GM12878 (cell line): Measurements from ENCODE around the gene ZBTB38. TPM values are rescaled to one million over a fixed set of nuclear protein-coding genes. Genes with fewer than 3 reads are reported as not detected.

Source experiments
- ASH2L ChIP-seq: fragments of 300-600, 200-600 bp; sonication (generic); IDR thresholded peaks from 2 replicates; pipeline ENCODE4 v1.6.1; 2017; ENCODE audit warnings: low read depth, mild to moderate bottlenecking, borderline replicate concordance
- CREM ChIP-seq: IDR thresholded peaks from 2 replicates; pipeline ENCODE4 v1.6.1; 2014; ENCODE audit warnings: antibody characterized with exemption, low read depth
- DPF2 ChIP-seq: fragments of 450-650 bp; IDR thresholded peaks from 2 replicates; pipeline ENCODE4 v1.6.1; 2017; ENCODE audit warnings: mild to moderate bottlenecking
- EED ChIP-seq: sonication (generic); IDR thresholded peaks from 2 replicates; pipeline ENCODE4 v1.6.1; 2016; ENCODE audit warnings: antibody characterized with exemption, low read depth
- EGR1 ChIP-seq, 2 experiments: IDR thresholded peaks; 1 replicate in 1 of 2; 2 replicates in 1 of 2; pipeline ENCODE4 v1.6.1; 2011 to 2012; ENCODE audit warnings: low read depth in 2 of 2, low read length in 2 of 2, borderline replicate concordance in 1 of 2, mild to moderate bottlenecking in 1 of 2, moderate library complexity in 1 of 2
- FOS ChIP-seq: IDR thresholded peaks from 3 replicates; pipeline ENCODE4 v1.6.1; 2011; ENCODE audit warnings: borderline replicate concordance; ENCODE audit not compliant: insufficient read length; ENCODE audit errors: extremely low read depth
- GABPA ChIP-seq: IDR thresholded peaks from 2 replicates; pipeline ENCODE4 v1.6.1; 2014; ENCODE audit warnings: antibody characterized with exemption, low read depth, mild to moderate bottlenecking, inconsistent platforms
- HDAC6 ChIP-seq: fragments of 200-600 bp; sonication (generic); IDR thresholded peaks from one replicate; pipeline ENCODE4 v1.8.0; 2017; ENCODE audit warnings: antibody characterized with exemption; ENCODE audit not compliant: unreplicated experiment
- IKZF2 ChIP-seq, 2 experiments: fragments of 450-650 bp; IDR thresholded peaks; 2 replicates each; pipeline ENCODE4 v1.6.1; 2017; ENCODE audit warnings: mild to moderate bottlenecking in 2 of 2, moderate library complexity in 2 of 2
- JUNB ChIP-seq: IDR thresholded peaks from 2 replicates; pipeline ENCODE4 v1.6.1; 2016; ENCODE audit warnings: antibody characterized with exemption, mild to moderate bottlenecking
- KAT2A ChIP-seq: conservative IDR thresholded peaks from 2 replicates; pipeline ENCODE4 v1.6.1; 2011; ENCODE audit warnings: low read depth, low read length; ENCODE audit not compliant: control insufficient read depth
- KDM1A ChIP-seq: fragments of 200-600 bp; sonication (generic); IDR thresholded peaks from 2 replicates; pipeline ENCODE4 v1.6.1; 2016; ENCODE audit warnings: borderline replicate concordance
- MYC ChIP-seq: IDR thresholded peaks from 2 replicates; pipeline ENCODE4 v1.6.1; 2011; ENCODE audit warnings: mild to moderate bottlenecking, low read length, moderate library complexity, inconsistent platforms; ENCODE audit not compliant: insufficient read depth, insufficient replicate concordance, insufficient read length, severe bottlenecking
- NFYB ChIP-seq: IDR thresholded peaks from 2 replicates; pipeline ENCODE4 v1.6.1; 2011; ENCODE audit warnings: low read depth, mild to moderate bottlenecking, low read length, improper control_type of control experiment, moderate library complexity; ENCODE audit not compliant: insufficient read depth
- RBBP5 ChIP-seq: fragments of 200-600 bp; sonication (generic); conservative IDR thresholded peaks from 2 replicates; pipeline ENCODE4 v1.6.1; 2016
- SIN3A ChIP-seq: IDR thresholded peaks from 2 replicates; pipeline ENCODE4 v1.6.1; 2012; ENCODE audit warnings: low read depth, low read length, improper control_type of control experiment
- SMAD1 ChIP-seq: fragments of 450-650 bp; IDR thresholded peaks from 2 replicates; pipeline ENCODE4 v1.6.1; 2018; ENCODE audit warnings: mild to moderate bottlenecking, low read depth; ENCODE audit not compliant: partially characterized antibody
- SPI1 ChIP-seq: IDR thresholded peaks from 2 replicates; pipeline ENCODE4 v1.6.1; 2011; ENCODE audit warnings: low read depth, mild to moderate bottlenecking, low read length, moderate library complexity, borderline replicate concordance; ENCODE audit not compliant: insufficient read depth
- TBL1XR1 ChIP-seq: IDR thresholded peaks from 2 replicates; pipeline ENCODE4 v1.6.1; 2012; ENCODE audit warnings: low read depth, low read length, improper control_type of control experiment
- TCF3 ChIP-seq: IDR thresholded peaks from 2 replicates; pipeline ENCODE4 v1.6.1; 2012; ENCODE audit warnings: low read depth, mild to moderate bottlenecking, low read length, borderline replicate concordance; ENCODE audit not compliant: insufficient read depth
- TCF7 ChIP-seq: IDR thresholded peaks from 2 replicates; pipeline ENCODE4 v1.6.1; 2014; ENCODE audit warnings: antibody characterized with exemption, borderline replicate concordance
- polyA plus RNA-seq, 11 experiments: library from polyadenylated mRNA; depleted of rRNA in 4 of 11; unstranded in 6 of 11; stranded (reverse) in 5 of 11; fragments of >200 nt; fragmentation: Nextera tagmentation in 4 of 11; fragmentation: Illumina TruSeq in 1 of 11; extraction: Ambion mirVana in 4 of 11; extraction: Trizol in 1 of 11; gene quantifications; 1 replicate in 1 of 11; 2 replicates in 10 of 11; pipeline versions ENCODE4 v1.2.1 to v1.2.3, GENCODE V29; 2011 to 2016; ENCODE audit warnings: inconsistent platforms in 2 of 11, missing spikeins in 2 of 11, low read depth in 1 of 11
- total RNA-seq, 4 experiments: library from RNA; depleted of rRNA in 3 of 4; stranded (reverse); fragments of >200 nt in 3 of 4; fragmentation: Illumina TruSeq in 1 of 4; extraction: Trizol in 1 of 4; gene quantifications; 2 replicates each; pipeline versions ENCODE4 v1.2.1 to v1.2.3, GENCODE V29; 2013 to 2021
- TF ChIP-seq, protein P1 (sequence below): IDR thresholded peaks from 2 replicates; pipeline ENCODE4 v1.6.1; 2011; ENCODE audit warnings: low read depth, mild to moderate bottlenecking, low read length, moderate library complexity, borderline replicate concordance; ENCODE audit errors: extremely low read depth
- TF ChIP-seq, protein P2 (sequence below): IDR thresholded peaks from 2 replicates; pipeline ENCODE4 v1.6.1; 2012; ENCODE audit warnings: low read length, inconsistent platforms
- TF ChIP-seq, protein P3 (sequence below): IDR thresholded peaks from 2 replicates; pipeline ENCODE4 v1.6.1; 2012; ENCODE audit warnings: improper control_type of control experiment, low read depth, low read length; ENCODE audit not compliant: insufficient replicate concordance

Gene ZBTB38
- total and polyA plus RNA-seq, 10 of the 15 experiments (the other 5 are each of a cell fraction or from before 2014, with no cell fraction given): 34.2 to 115 (median 88.6) TPM

DNA sequence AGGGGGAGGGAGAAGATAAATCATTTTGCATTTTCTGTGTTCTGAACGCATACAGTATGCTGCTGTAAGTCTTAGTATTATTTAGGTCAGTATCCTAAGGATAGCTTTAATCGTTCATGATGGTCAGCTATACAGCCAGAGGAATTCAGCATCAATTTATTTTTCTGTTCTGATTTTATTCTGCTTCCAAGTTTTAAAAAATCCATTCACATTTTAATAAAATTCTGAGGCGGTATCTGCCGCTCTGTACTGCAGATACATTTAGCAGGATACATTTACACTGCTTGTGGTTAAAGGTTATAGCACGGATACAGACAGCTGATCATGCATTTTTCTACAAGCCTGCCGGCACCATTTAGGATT is 17.8 kb downstream of the ZBTB38 start (continued):
- TF ChIP-seq, protein P1, sequence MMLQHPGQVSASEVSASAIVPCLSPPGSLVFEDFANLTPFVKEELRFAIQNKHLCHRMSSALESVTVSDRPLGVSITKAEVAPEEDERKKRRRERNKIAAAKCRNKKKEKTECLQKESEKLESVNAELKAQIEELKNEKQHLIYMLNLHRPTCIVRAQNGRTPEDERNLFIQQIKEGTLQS: no peak
- no peak for TF ChIP-seq RBBP5
- no peak for TF ChIP-seq TCF7
- TF ChIP-seq SPI1: no peak
- no peak for TF ChIP-seq SIN3A
- TF ChIP-seq SMAD1: no peak
- no peak for TF ChIP-seq CREM
- TF ChIP-seq, protein P2, sequence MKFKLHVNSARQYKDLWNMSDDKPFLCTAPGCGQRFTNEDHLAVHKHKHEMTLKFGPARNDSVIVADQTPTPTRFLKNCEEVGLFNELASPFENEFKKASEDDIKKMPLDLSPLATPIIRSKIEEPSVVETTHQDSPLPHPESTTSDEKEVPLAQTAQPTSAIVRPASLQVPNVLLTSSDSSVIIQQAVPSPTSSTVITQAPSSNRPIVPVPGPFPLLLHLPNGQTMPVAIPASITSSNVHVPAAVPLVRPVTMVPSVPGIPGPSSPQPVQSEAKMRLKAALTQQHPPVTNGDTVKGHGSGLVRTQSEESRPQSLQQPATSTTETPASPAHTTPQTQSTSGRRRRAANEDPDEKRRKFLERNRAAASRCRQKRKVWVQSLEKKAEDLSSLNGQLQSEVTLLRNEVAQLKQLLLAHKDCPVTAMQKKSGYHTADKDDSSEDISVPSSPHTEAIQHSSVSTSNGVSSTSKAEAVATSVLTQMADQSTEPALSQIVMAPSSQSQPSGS: no peak
- TF ChIP-seq TBL1XR1: no peak
- TF ChIP-seq TCF3: no peak
- TF ChIP-seq EED: no peak
- TF ChIP-seq KDM1A: no peak
- no peak for TF ChIP-seq MYC
- TF ChIP-seq DPF2: no peak
- TF ChIP-seq ASH2L: no peak
- no peak for TF ChIP-seq EGR1 (IDR thresholded peaks at IDR 0.05; ENCODE audit: borderline replicate concordance in 1 of 2, low read depth in 2 of 2, low read length in 2 of 2)
- no peak for TF ChIP-seq NFYB
- no peak for TF ChIP-seq GABPA
- TF ChIP-seq, protein P3, sequence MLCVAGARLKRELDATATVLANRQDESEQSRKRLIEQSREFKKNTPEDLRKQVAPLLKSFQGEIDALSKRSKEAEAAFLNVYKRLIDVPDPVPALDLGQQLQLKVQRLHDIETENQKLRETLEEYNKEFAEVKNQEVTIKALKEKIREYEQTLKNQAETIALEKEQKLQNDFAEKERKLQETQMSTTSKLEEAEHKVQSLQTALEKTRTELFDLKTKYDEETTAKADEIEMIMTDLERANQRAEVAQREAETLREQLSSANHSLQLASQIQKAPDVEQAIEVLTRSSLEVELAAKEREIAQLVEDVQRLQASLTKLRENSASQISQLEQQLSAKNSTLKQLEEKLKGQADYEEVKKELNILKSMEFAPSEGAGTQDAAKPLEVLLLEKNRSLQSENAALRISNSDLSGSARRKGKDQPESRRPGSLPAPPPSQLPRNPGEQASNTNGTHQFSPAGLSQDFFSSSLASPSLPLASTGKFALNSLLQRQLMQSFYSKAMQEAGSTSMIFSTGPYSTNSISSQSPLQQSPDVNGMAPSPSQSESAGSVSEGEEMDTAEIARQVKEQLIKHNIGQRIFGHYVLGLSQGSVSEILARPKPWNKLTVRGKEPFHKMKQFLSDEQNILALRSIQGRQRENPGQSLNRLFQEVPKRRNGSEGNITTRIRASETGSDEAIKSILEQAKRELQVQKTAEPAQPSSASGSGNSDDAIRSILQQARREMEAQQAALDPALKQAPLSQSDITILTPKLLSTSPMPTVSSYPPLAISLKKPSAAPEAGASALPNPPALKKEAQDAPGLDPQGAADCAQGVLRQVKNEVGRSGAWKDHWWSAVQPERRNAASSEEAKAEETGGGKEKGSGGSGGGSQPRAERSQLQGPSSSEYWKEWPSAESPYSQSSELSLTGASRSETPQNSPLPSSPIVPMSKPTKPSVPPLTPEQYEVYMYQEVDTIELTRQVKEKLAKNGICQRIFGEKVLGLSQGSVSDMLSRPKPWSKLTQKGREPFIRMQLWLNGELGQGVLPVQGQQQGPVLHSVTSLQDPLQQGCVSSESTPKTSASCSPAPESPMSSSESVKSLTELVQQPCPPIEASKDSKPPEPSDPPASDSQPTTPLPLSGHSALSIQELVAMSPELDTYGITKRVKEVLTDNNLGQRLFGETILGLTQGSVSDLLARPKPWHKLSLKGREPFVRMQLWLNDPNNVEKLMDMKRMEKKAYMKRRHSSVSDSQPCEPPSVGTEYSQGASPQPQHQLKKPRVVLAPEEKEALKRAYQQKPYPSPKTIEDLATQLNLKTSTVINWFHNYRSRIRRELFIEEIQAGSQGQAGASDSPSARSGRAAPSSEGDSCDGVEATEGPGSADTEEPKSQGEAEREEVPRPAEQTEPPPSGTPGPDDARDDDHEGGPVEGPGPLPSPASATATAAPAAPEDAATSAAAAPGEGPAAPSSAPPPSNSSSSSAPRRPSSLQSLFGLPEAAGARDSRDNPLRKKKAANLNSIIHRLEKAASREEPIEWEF: no peak
- no peak for TF ChIP-seq FOS
- TF ChIP-seq IKZF2 (IDR thresholded peaks at IDR 0.05): no peak
- TF ChIP-seq KAT2A: no peak
- no peak for TF ChIP-seq JUNB
- TF ChIP-seq HDAC6: peak; percentile 58
